HG02943 (cell line): Measurements from ENCODE around the gene SLC38A6.

Source experiments
- ATAC-seq: cut with Tn5 transposase; IDR thresholded peaks from one replicate; pipeline ENCODE4 v1.9.1; 2021; ENCODE audit warnings: mild to moderate bottlenecking, low read depth, moderate library complexity; ENCODE audit not compliant: unreplicated experiment

Gene SLC38A6

GRCh38 chr14:60975551-60975950, 5.5 kb upstream of the SLC38A6 start:
- no peak for ATAC-seq

- ATAC-seq, result no peak
These were observed 3.2 kb upstream of the SLC38A6 start for GRCh38 chr14:60977847-60978246.

GRCh38 chr14:60981633-60982455, 799 bp downstream of the SLC38A6 start:
- ATAC-seq, result no peak

- ATAC-seq, result no peak
These were observed 3.2 kb downstream of the SLC38A6 start for GRCh38 chr14:60984196-60984595.

- ATAC-seq, result no peak
These were observed 5.5 kb downstream of the SLC38A6 start for GRCh38 chr14:60986500-60986899.

- ATAC-seq, result no peak
These were observed 8.6 kb downstream of the SLC38A6 start for GRCh38 chr14:60989599-60989998.

GRCh38 chr14:60998617-60999016, 17.6 kb downstream of the SLC38A6 start:
- ATAC-seq, result no peak

GRCh38 chr14:60999536-60999935, 18.5 kb downstream of the SLC38A6 start:
- ATAC-seq, result no peak

GRCh38 chr14:61003571-61003970, 22.5 kb downstream of the SLC38A6 start:
- ATAC-seq, result no peak

GRCh38 chr14:61019537-61019936, 38.5 kb downstream of the SLC38A6 start:
- no peak for ATAC-seq

- ATAC-seq, result no peak
These were observed 44.5 kb downstream of the SLC38A6 start for GRCh38 chr14:61025251-61026223.

- ATAC-seq, result no peak
These were observed 45.5 kb downstream of the SLC38A6 start for GRCh38 chr14:61026526-61026925.

GRCh38 chr14:61031026-61031425, 50.0 kb downstream of the SLC38A6 start:
- ATAC-seq, result no peak

GRCh38 chr14:61033054-61033453, 52.0 kb downstream of the SLC38A6 start:
- ATAC-seq, result no peak

- no peak for ATAC-seq
These were observed 52.8 kb downstream of the SLC38A6 start for GRCh38 chr14:61033855-61034254.

- ATAC-seq, result peak; percentile 83
These were observed 53.5 kb downstream of the SLC38A6 start for GRCh38 chr14:61034416-61035120.

- ATAC-seq, result no peak
These were observed 56.2 kb downstream of the SLC38A6 start for GRCh38 chr14:61037215-61037614.

- ATAC-seq, result no peak
These were observed 60.7 kb downstream of the SLC38A6 start for GRCh38 chr14:61041704-61042103.

- ATAC-seq, result no peak
These were observed 61.2 kb downstream of the SLC38A6 start for GRCh38 chr14:61042220-61042619.

GRCh38 chr14:61043506-61043905, 62.5 kb downstream of the SLC38A6 start:
- ATAC-seq, result no peak

GRCh38 chr14:61047021-61047420, 66.0 kb downstream of the SLC38A6 start:
- no peak for ATAC-seq
